Measurements from ENCODE around the gene ASTN2.

GRCh38 chr9:116763770-116764169 is 651.1 kb downstream of the ASTN2 start:
- TF ChIP-seq GATA3 (IDR thresholded peaks at IDR 0.05; ENCODE audit: low read depth, low read length): no peak
- no peak for TF ChIP-seq GATA2 (IDR thresholded peaks at IDR 0.05; ENCODE audit: low read depth, low read length)

Measured in SH-SY5Y (cell line).